GM23248 (cell line): Measurements from ENCODE around the gene NUDCD2. TPM values are rescaled to one million over a fixed set of nuclear protein-coding genes. Genes with fewer than 3 reads are reported as not detected.

Source experiments
- DNase-seq: peaks from one replicate; pipeline ENCODE4 v3.0.0-alpha.2; 2015
- H2AFZ ChIP-seq: fragments of 200-600 bp; sonication (generic); 2 replicates; pipeline ENCODE4 v1.6.1; 2016; ENCODE audit warnings: antibody characterized with exemption
- H3F3A ChIP-seq: fragments of 200-600 bp; sonication (generic); 2 replicates; pipeline ENCODE4 v1.6.1; 2016; ENCODE audit warnings: mild to moderate bottlenecking, antibody characterized with exemption, mixed run types; ENCODE audit not compliant: insufficient read depth
- H3K27ac ChIP-seq: fragments of 200-600 bp; sonication (generic); 2 replicates; pipeline ENCODE4 v1.5.1; 2016; ENCODE audit warnings: mild to moderate bottlenecking
- H3K27me3 ChIP-seq: fragments of 200-600 bp; sonication (generic); replicated peaks from 2 replicates; pipeline ENCODE4 v1.6.1; 2016; ENCODE audit warnings: mild to moderate bottlenecking; ENCODE audit not compliant: insufficient read depth
- H3K36me3 ChIP-seq: fragments of 200-600 bp; sonication (generic); 2 replicates; pipeline ENCODE4 v1.6.1; 2016; ENCODE audit warnings: low read depth, mild to moderate bottlenecking
- H3K4me1 ChIP-seq: fragments of 200-600 bp; sonication (generic); 2 replicates; pipeline ENCODE4 v1.6.1; 2016; ENCODE audit warnings: mild to moderate bottlenecking; ENCODE audit not compliant: insufficient read depth
- H3K4me2 ChIP-seq: fragments of 200-600 bp; sonication (generic); one replicate; pipeline ENCODE4 v1.6.1; 2016; ENCODE audit warnings: mild to moderate bottlenecking; ENCODE audit not compliant: unreplicated experiment
- H3K4me3 ChIP-seq: fragments of 200-600 bp; sonication (generic); 2 replicates; pipeline ENCODE4 v1.5.1; 2016; ENCODE audit warnings: mild to moderate bottlenecking
- H3K79me2 ChIP-seq: fragments of 200-600 bp; sonication (generic); 2 replicates; pipeline ENCODE4 v1.6.1; 2016; ENCODE audit warnings: mild to moderate bottlenecking; ENCODE audit not compliant: insufficient read depth
- H3K9ac ChIP-seq: fragments of 200-600 bp; sonication (generic); 2 replicates; pipeline ENCODE4 v1.6.1; 2016; ENCODE audit warnings: mild to moderate bottlenecking
- H3K9me2 ChIP-seq: fragments of 200-600 bp; sonication (generic); 2 replicates; pipeline ENCODE4 v1.6.1; 2016; ENCODE audit warnings: mixed run types, mild to moderate bottlenecking, moderate library complexity; ENCODE audit not compliant: insufficient read depth
- H3K9me3 ChIP-seq: fragments of 200-600 bp; sonication (generic); one replicate; pipeline ENCODE4 v1.6.1; 2017; ENCODE audit warnings: low read depth
- H4K20me1 ChIP-seq: fragments of 200-600 bp; sonication (generic); 2 replicates; pipeline ENCODE4 v1.6.0; 2016; ENCODE audit not compliant: insufficient read depth
- EZH2 ChIP-seq: fragments of 200-600 bp; sonication (generic); IDR thresholded peaks from 2 replicates; pipeline ENCODE4 v1.6.1; 2018; ENCODE audit warnings: antibody characterized with exemption, mild to moderate bottlenecking; ENCODE audit not compliant: insufficient read depth, poor library complexity, severe bottlenecking
- EZH2phosphoT487 ChIP-seq: fragments of 200-600 bp; sonication (generic); IDR thresholded peaks from 2 replicates; pipeline ENCODE4 v1.6.1; 2018; ENCODE audit warnings: antibody characterized with exemption, moderate library complexity, mild to moderate bottlenecking, low read depth; ENCODE audit not compliant: insufficient read depth
- WGBS, 2 experiments: methylation state at CpG; one replicate each; pipeline ENCODE4 v1.1.6; 2015 to 2017; ENCODE audit warnings: low lambda C conversion rate in 2 of 2, low coverage in 1 of 2; ENCODE audit errors: missing lambda C conversion rate in 2 of 2; 5-methylcytosine and 5-hydroxymethylcytosine counted together
- in situ Hi-C: fragments of 300-500 bp; cut with MboI; formaldehyde crosslinking; loops from 2 replicates; pipeline ENCODE4 v1.15.0; 2020
- polyA plus RNA-seq: library from polyadenylated mRNA; unstranded; fragments of >200 nt; fragmentation: Nextera tagmentation; extraction: Ambion mirVana; gene quantifications from 2 replicates; pipeline ENCODE4 v1.2.1, GENCODE V29; 2016
- total RNA-seq: library from RNA; depleted of rRNA; stranded (reverse); fragments of >200 nt; shearing (Covaris generic); gene quantifications from 2 replicates; pipeline ENCODE4 v1.2.3, GENCODE V29; 2014

The NUDCD2 gene
- total and polyA plus RNA-seq, 2 experiments from 2014 or later: 2.7 to 57.8 TPM

- Histone ChIP-seq H3K79me2 (peaks cover 43% of the 10 kb centered on the region), H3K4me2 (no peak overlapping the region), H4K20me1 (no peaks in the 10 kb centered on the region)
These were observed 3.1 kb upstream of the NUDCD2 start for GRCh38 chr5:163463063-163463435.

DNA sequence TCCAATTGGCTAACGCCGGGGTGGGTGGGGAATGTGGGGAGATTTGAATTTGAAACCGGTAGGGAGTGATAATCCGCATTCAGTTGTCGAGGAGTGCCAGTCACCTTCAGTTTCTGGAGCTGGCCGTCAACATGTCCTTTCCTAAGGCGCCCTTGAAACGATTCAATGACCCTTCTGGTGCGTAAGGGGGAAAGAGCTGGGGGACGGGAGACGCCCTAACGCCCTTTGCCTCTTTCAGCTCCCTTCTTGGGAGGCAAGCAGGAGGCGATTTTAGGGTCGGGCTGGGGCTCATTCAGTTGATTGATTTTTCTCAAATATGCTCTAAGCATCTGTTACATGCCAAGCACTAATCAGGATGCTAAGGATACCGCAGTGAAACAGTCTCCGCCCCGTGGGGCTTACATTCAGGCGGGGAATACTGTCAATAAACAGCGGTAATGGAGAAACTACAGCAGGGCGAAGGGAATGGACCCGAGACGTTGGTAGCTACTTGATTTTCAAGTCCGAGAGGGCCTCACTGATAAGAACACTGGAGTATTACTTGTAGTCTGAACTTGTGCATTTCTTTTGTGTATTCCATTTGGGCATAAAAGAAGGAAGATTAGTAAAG, 765 bp upstream of the NUDCD2 start, which contains the start of gene HMMR:
TSS of gene HMMR (plus strand) at position 71 of the 610 bp plus-strand sequence. CDS start at position 132, 61 bp downstream.
- Histone ChIP-seq H3K4me2 (peak within 1 kb of the TSS; percentile 94), H3K9me3 (no peaks in the 10 kb centered on the region), H3K4me3 (peak within 1 kb of the TSS; percentile 85), H3K27me3 (no peaks in the 10 kb centered on the region), H3F3A (peaks cover 34% of the 10 kb centered on the region), H2AFZ (peak within 1 kb of the TSS; percentile 97), H3K36me3 (no peaks in the 10 kb centered on the region), H3K9ac (peak within 1 kb of the TSS; percentile 92), H3K4me1 (peaks cover 23% of the 10 kb centered on the region), H3K9me2 (no peaks in the 10 kb centered on the region), H4K20me1 (no peaks in the 10 kb centered on the region), H3K27ac (peak within 1 kb of the TSS; percentile 97), H3K79me2 (peaks cover 54% of the 10 kb centered on the region)
- TF ChIP-seq EZH2 (no peak), EZH2phosphoT487 (no peak)
- in situ Hi-C loops: no loop called here
- peak; percentile 59 for DNase-seq
- WGBS, 2 experiments: 0 to 1% methylated on average over 18 to 23 of the region's 23 CpGs

More at GRCh38 chr5:163463063-163463435, 3.1 kb upstream of the NUDCD2 start:
- H2AFZ ChIP-seq: peak overlapping the region; percentile 97
- H3K9me3 ChIP-seq: no peaks in the 10 kb centered on the region
- H3K4me1 ChIP-seq: peaks cover 23% of the 10 kb centered on the region
- in situ Hi-C loops: no loop called here
- peak overlapping the region; percentile 74 for H3K27ac ChIP-seq
- TF ChIP-seq EZH2 (no peak), EZH2phosphoT487 (no peak)
- no peak overlapping the region for H3K4me3 ChIP-seq
- no peaks in the 10 kb centered on the region for H3K27me3 ChIP-seq
- H3K36me3 ChIP-seq: no peaks in the 10 kb centered on the region
- no peaks in the 10 kb centered on the region for H3K9me2 ChIP-seq
- peaks cover 25% of the 10 kb centered on the region for H3F3A ChIP-seq
- H3K9ac ChIP-seq: peak overlapping the region; percentile 80; the same call in 1 of the 2 replicates
- DNase-seq: no peak

GRCh38 chr5:163459462-163459818, 462 bp downstream of the NUDCD2 start:
- Histone ChIP-seq H3K4me1 (peaks cover 23% of the 10 kb centered on the region), H3K4me3 (peak overlapping the region; percentile 85), H3K27ac (peak overlapping the region; percentile 97), H3K9ac (peak overlapping the region; percentile 92), H3K9me3 (no peaks in the 10 kb centered on the region), H2AFZ (peak overlapping the region; percentile 91), H3K4me2 (peak overlapping the region; percentile 94), H4K20me1 (no peaks in the 10 kb centered on the region), H3K36me3 (no peaks in the 10 kb centered on the region), H3F3A (peaks cover 36% of the 10 kb centered on the region), H3K9me2 (no peaks in the 10 kb centered on the region), H3K27me3 (no peaks in the 10 kb centered on the region), H3K79me2 (peaks cover 54% of the 10 kb centered on the region)
- DNase-seq: no peak
- TF ChIP-seq EZH2phosphoT487 (no peak), EZH2 (no peak)
- in situ Hi-C loops: no loop called here
- WGBS, 2 experiments: 0 to 1% methylated on average over 12 of the region's 12 CpGs

- Histone ChIP-seq H3K79me2 (peaks cover 50% of the 10 kb centered on the region), H3F3A (peaks cover 36% of the 10 kb centered on the region), H3K36me3 (no peaks in the 10 kb centered on the region), H2AFZ (peak overlapping the region; percentile 91), H3K4me1 (peaks cover 24% of the 10 kb centered on the region), H3K4me3 (peak overlapping the region; percentile 85), H3K4me2 (peak overlapping the region; percentile 94), H3K9me3 (no peaks in the 10 kb centered on the region), H4K20me1 (no peaks in the 10 kb centered on the region), H3K9me2 (no peaks in the 10 kb centered on the region), H3K27ac (peak overlapping the region; percentile 97; the same call in 1 of the 2 replicates), H3K27me3 (no peaks in the 10 kb centered on the region), H3K9ac (peak overlapping the region; percentile 92)
- TF ChIP-seq EZH2: no peak
- no peak for TF ChIP-seq EZH2phosphoT487
- 47 to 49% methylated on average over 6 of the region's 6 CpGs for WGBS, 2 experiments
- in situ Hi-C loops: no loop called here
- DNase-seq: no peak
These were observed 1.0 kb downstream of the NUDCD2 start for GRCh38 chr5:163458778-163459385.
